Stimulated activated CD4-positive, alpha-beta T cell treated with anti-CD3 and anti-CD28 coated beads, Interleukin-12 subunit alpha, Interleukin-12 subunit beta, amount 100 ng/mL, for 48 hours (primary cell): ENCODE measurements around the gene KHDRBS1.
A peak's percentile ranks its signal among the peaks of the same experiment; 100 is the strongest.
"Not testable (repeated sequence)": the region's sequence is repeated elsewhere in the genome, so short reads cannot be mapped to it uniquely, and the experiment has no call there.

ENCODE experiments used
- DNase-seq, 3 donors: peaks; one replicate each; pipeline ENCODE4 v3.0.0-alpha.2; 2020; ENCODE audit warnings: low read depth in 2 of 3, low spot score in 1 of 3

The KHDRBS1 gene

GRCh38 chr1:32063261-32063681, 49.6 kb downstream of the KHDRBS1 start:
- no peak for DNase-seq

- DNase-seq = not testable (repeated sequence)
These were observed 52.2 kb downstream of the KHDRBS1 start for GRCh38 chr1:32065613-32066488.

GRCh38 chr1:32066489-32066873, 52.8 kb downstream of the KHDRBS1 start:
- DNase-seq = no peak

- DNase-seq = no peak
These were observed 55.4 kb downstream of the KHDRBS1 start for GRCh38 chr1:32068957-32069588.

GRCh38 chr1:32071758-32072621, 58.3 kb downstream of the KHDRBS1 start:
- DNase-seq = peak in 2 of 3 donors; percentile 22 to 25

- DNase-seq = peak; percentile 89 to 92 (median 91)
These were observed 59.1 kb downstream of the KHDRBS1 start, which contains the start of gene TMEM39B for GRCh38 chr1:32072622-32073298. TMEM39B (plus strand) TSS chr1:32072939; CDS start chr1:32073048, 109 bp downstream.

- DNase-seq = no peak
These were observed 59.9 kb downstream of the KHDRBS1 start for GRCh38 chr1:32073299-32074229.

- no peak for DNase-seq
These were observed 61.2 kb downstream of the KHDRBS1 start for GRCh38 chr1:32074841-32075240.

GRCh38 chr1:32077451-32077850, 63.8 kb downstream of the KHDRBS1 start:
- DNase-seq = no peak

GRCh38 chr1:32082022-32082421, 68.4 kb downstream of the KHDRBS1 start:
- DNase-seq = no peak

GRCh38 chr1:32086381-32086780, 72.7 kb downstream of the KHDRBS1 start:
- DNase-seq = not testable (repeated sequence)

GRCh38 chr1:32091176-32091575, 77.5 kb downstream of the KHDRBS1 start:
- DNase-seq = no peak

- DNase-seq = no peak
These were observed 77.9 kb downstream of the KHDRBS1 start for GRCh38 chr1:32091591-32091990.
